Tibial nerve (tissue), 3 donors: Measurements from ENCODE around the gene GDF7.

Experiments used
- POLR2A ChIP-seq, 2 donors: fragments of 450-650 bp; IDR thresholded peaks; one replicate each; pipeline ENCODE4 v1.6.1; 2017; ENCODE audit warnings: antibody characterized with exemption in 2 of 2, mild to moderate bottlenecking in 2 of 2, moderate library complexity in 2 of 2
- TF ChIP-seq, protein P1 (sequence below), 5 experiments: fragments of 200-600 bp in 3 of 5; fragments of 450-650 bp in 2 of 5; sonication (generic) in 3 of 5; IDR thresholded peaks; one replicate each; pipeline ENCODE4 v1.5.1; 2016 to 2019; ENCODE audit warnings: antibody characterized with exemption in 5 of 5, mild to moderate bottlenecking in 3 of 5, moderate library complexity in 2 of 5

DNA sequence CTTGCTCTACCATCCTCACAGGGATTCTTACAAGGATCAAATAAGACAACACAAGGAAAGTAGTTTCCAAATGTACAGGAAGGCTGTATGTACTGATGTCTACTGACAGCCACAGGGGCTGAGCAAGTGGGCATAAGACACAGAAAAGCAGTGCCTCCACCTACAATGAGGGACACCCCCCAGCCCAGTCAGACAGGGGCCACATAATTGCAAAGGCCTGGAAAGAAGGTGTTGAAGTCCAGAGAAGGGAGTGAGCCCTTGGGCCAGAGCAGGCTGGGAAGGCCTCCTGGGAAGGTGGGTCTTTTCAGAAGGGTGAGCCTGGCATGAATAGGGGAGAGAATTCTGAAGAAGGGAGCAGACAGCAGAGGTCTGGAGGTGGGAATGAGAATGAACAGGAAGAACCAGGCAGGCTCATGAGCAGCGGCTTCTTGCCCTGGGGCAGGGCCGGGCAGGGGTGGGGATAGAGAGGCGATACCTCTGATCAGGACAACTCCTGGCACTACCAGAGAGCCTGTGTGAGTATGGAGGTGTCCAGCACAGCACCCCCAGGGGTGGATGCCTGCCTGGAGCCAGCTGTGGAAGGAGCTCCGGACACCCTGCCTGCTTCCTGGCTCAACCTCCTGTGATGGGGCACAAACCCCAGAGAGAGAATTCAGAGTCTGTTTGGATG, 46.1 kb upstream of the GDF7 start:
- TF ChIP-seq, protein P1, sequence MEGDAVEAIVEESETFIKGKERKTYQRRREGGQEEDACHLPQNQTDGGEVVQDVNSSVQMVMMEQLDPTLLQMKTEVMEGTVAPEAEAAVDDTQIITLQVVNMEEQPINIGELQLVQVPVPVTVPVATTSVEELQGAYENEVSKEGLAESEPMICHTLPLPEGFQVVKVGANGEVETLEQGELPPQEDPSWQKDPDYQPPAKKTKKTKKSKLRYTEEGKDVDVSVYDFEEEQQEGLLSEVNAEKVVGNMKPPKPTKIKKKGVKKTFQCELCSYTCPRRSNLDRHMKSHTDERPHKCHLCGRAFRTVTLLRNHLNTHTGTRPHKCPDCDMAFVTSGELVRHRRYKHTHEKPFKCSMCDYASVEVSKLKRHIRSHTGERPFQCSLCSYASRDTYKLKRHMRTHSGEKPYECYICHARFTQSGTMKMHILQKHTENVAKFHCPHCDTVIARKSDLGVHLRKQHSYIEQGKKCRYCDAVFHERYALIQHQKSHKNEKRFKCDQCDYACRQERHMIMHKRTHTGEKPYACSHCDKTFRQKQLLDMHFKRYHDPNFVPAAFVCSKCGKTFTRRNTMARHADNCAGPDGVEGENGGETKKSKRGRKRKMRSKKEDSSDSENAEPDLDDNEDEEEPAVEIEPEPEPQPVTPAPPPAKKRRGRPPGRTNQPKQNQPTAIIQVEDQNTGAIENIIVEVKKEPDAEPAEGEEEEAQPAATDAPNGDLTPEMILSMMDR (IDR thresholded peaks at IDR 0.05): no peak
- no peak for TF ChIP-seq POLR2A (IDR thresholded peaks at IDR 0.05)
